GM20000 (cell line): Measurements from ENCODE around the gene RARS2.

Experiments used
- DNase-seq: peaks from one replicate; pipeline ENCODE4 v3.0.0; 2012; ENCODE audit warnings: low spot score
- CTCF ChIP-seq: IDR thresholded peaks from 2 replicates; pipeline ENCODE4 v1.5.1; 2012; ENCODE audit warnings: mild to moderate bottlenecking, control low read depth; ENCODE audit errors: extremely low read depth, missing control alignments

RARS2 gene

GRCh38 chr6:87590990-87591389, 1.2 kb upstream of the RARS2 start:
- TF ChIP-seq CTCF, result no peak
- DNase-seq, result no peak

- no peak for TF ChIP-seq CTCF
- DNase-seq, result no peak
These were observed 662 bp upstream of the RARS2 start for GRCh38 chr6:87590417-87590880.

GRCh38 chr6:87588756-87589407, 905 bp downstream of the RARS2 start:
- DNase-seq, result no peak

GRCh38 chr6:87586371-87587077, 3.3 kb downstream of the RARS2 start:
- DNase-seq, result no peak
- no peak for TF ChIP-seq CTCF

More at GRCh38 chr6:87588756-87589407, 905 bp downstream of the RARS2 start:
- TF ChIP-seq CTCF, result no peak

- DNase-seq, result no peak
- TF ChIP-seq CTCF, result no peak
These were observed 6.0 kb downstream of the RARS2 start for GRCh38 chr6:87583822-87584221.

GRCh38 chr6:87575423-87575822, 14.4 kb downstream of the RARS2 start:
- TF ChIP-seq CTCF, result no peak
- DNase-seq, result no peak

- TF ChIP-seq CTCF, result no peak
- DNase-seq, result no peak
These were observed 15.5 kb downstream of the RARS2 start for GRCh38 chr6:87574237-87574804.
